GM12801 (cell line): ENCODE measurements around the gene RAC2.

Experiments
- CTCF ChIP-seq: IDR thresholded peaks from one replicate; pipeline ENCODE4 v1.5.1; 2011; ENCODE audit warnings: control low read depth; ENCODE audit not compliant: insufficient read length; ENCODE audit errors: extremely low read depth

RAC2 gene

GRCh38 chr22:37210041-37210803 is 33.8 kb downstream of the RAC2 start:
- TF ChIP-seq CTCF: no peak

GRCh38 chr22:37209140-37209845 is 34.8 kb downstream of the RAC2 start:
- no peak for TF ChIP-seq CTCF

GRCh38 chr22:37208401-37209139 is 35.5 kb downstream of the RAC2 start:
- TF ChIP-seq CTCF: no peak

- TF ChIP-seq CTCF: no peak
These were observed 36.1 kb downstream of the RAC2 start for GRCh38 chr22:37207981-37208380.

- no peak for TF ChIP-seq CTCF
These were observed 36.9 kb downstream of the RAC2 start for GRCh38 chr22:37206841-37207821.

- no peak for TF ChIP-seq CTCF
These were observed 37.8 kb downstream of the RAC2 start for GRCh38 chr22:37206118-37206840.
